HepG2 (cell line): Measurements from ENCODE around the gene MTX1. TPM values are rescaled to one million over a fixed set of nuclear protein-coding genes. Genes with fewer than 3 reads are reported as not detected.
A peak's percentile ranks its signal among the peaks of the same experiment; 100 is the strongest.

Experiments used
- CEBPG ChIP-seq: IDR thresholded peaks from 2 replicates; pipeline ENCODE4 v1.6.1; 2016
- DZIP1 ChIP-seq: sonication (generic); formaldehyde crosslinking; IDR thresholded peaks from 2 replicates; pipeline ENCODE4 v1.5.0; 2020; ENCODE audit warnings: mild to moderate bottlenecking, missing genetic modification reagents
- GLI4 ChIP-seq: sonication (generic); formaldehyde crosslinking; IDR thresholded peaks from 2 replicates; pipeline ENCODE4 v1.5.1; 2020; ENCODE audit warnings: missing genetic modification reagents, mild to moderate bottlenecking, moderate library complexity, borderline replicate concordance
- MATR3 ChIP-seq: sonication (generic); formaldehyde crosslinking; IDR thresholded peaks from 2 replicates; pipeline ENCODE4 v1.4.0; 2020; ENCODE audit warnings: missing genetic modification reagents
- MTA3 ChIP-seq: sonication (generic); formaldehyde crosslinking; IDR thresholded peaks from 2 replicates; pipeline ENCODE4 v1.4.0; 2020; ENCODE audit warnings: missing genetic modification reagents
- MXD3 ChIP-seq: IDR thresholded peaks from 2 replicates; pipeline ENCODE4 v1.6.1; 2016; ENCODE audit warnings: mild to moderate bottlenecking, missing biosample characterization, missing genetic modification reagents
- MXI1 ChIP-seq: IDR thresholded peaks from 3 replicates; pipeline ENCODE4 v1.6.1; 2012; ENCODE audit warnings: low read depth, low read length, inconsistent platforms, borderline replicate concordance
- NONO ChIP-seq, 2 experiments: fragments of 450-650 bp in 1 of 2; sonication (generic) in 1 of 2; formaldehyde crosslinking in 1 of 2; IDR thresholded peaks in 1 of 2; conservative IDR thresholded peaks in 1 of 2; 2 replicates each; pipeline versions ENCODE4 v1.6.1 to v1.8.0; 2017 to 2022; ENCODE audit warnings: mild to moderate bottlenecking in 1 of 2, missing genetic modification reagents in 1 of 2, moderate library complexity in 1 of 2
- SKI ChIP-seq: fragments of 450-650 bp; IDR thresholded peaks from one replicate; pipeline ENCODE4 v1.6.1; 2018; ENCODE audit warnings: mild to moderate bottlenecking; ENCODE audit not compliant: partially characterized antibody
- ZBTB40 ChIP-seq, 2 experiments: fragments of 450-650 bp in 1 of 2; sonication (generic) in 1 of 2; formaldehyde crosslinking in 1 of 2; IDR thresholded peaks; 2 replicates each; pipeline versions ENCODE4 v1.6.1 to v1.8.0; 2016 to 2022; ENCODE audit warnings: antibody characterized with exemption in 1 of 2, mild to moderate bottlenecking in 1 of 2, missing genetic modification reagents in 1 of 2
- ZNF235 ChIP-seq: sonication (generic); formaldehyde crosslinking; IDR thresholded peaks from 2 replicates; pipeline ENCODE4 v1.8.1; 2023; ENCODE audit warnings: mild to moderate bottlenecking, missing genetic modification reagents, borderline replicate concordance
- polyA plus RNA-seq, 8 experiments: library from polyadenylated mRNA; depleted of rRNA in 3 of 8; stranded (reverse) in 7 of 8; unstranded in 1 of 8; fragments of >200 nt; fragmentation: Illumina TruSeq in 4 of 8; extraction: Trizol in 4 of 8; gene quantifications; 2 replicates each; pipeline versions ENCODE4 v1.2.1 to v1.2.3, GENCODE V29; 2011 to 2016; ENCODE audit warnings: low read depth in 4 of 8, missing spikeins in 1 of 8, mixed read lengths in 1 of 8; ENCODE audit not compliant: insufficient read depth in 1 of 8
- total RNA-seq, 5 experiments: library from RNA; depleted of rRNA; stranded (reverse); fragments of >200 nt; fragmentation: Illumina TruSeq; extraction: Trizol; gene quantifications; 2 replicates each; pipeline ENCODE4 v1.2.3, GENCODE V29; 2016; ENCODE audit warnings: low read depth in 1 of 5
- TF ChIP-seq, protein P1 (sequence below): sonication (generic); formaldehyde crosslinking; IDR thresholded peaks from 2 replicates; pipeline ENCODE4 v1.8.1; 2022; ENCODE audit warnings: low read depth, mild to moderate bottlenecking, missing genetic modification reagents

MTX1 gene
- total and polyA plus RNA-seq, 2 of the 13 experiments (the other 11 are each of a cell fraction or from before 2014, with no cell fraction given) = 64.5 to 72.6 TPM

DNA sequence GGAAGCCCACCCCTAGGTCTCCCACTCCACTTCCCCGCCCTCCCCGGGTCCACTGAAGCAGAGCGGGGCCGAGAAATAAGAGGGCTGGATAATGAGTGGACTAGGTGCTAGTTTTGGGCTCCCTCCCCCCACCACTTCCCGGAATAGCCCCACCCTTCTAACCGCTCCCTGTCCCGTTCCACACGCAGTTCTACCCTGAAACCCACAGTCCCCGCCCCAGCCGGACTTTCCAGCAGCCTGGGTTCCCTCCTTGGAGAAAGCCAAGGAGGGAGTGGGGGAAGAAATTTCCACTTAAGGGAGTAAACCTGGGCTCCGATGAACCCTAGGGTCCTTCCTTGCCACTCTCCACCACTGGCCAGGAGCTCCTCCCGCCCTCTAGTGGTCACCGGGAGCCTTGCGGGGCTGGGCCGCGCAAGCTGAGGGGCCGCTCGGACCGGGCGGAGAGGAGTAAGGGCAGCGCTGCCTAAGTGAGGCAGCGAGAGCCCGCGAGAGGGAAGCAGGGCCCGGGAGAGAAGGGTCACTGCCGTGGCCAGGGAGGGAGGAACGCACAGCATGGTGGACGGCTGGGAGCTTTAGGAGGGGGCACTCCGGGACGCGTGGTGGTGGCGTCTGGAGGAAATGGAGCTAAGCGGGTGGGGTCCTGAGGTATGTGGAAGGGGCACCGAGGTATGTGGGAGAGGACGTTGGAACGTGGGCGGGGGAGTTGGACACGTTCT lies 15.1 kb upstream of the MTX1 start (continued):
- TF ChIP-seq ZBTB40 (IDR thresholded peaks at IDR 0.05) = no peak
- TF ChIP-seq ZBTB40 (CRISPR knock-in tag; IDR thresholded peaks at IDR 0.05) = no peak
- no peak for TF ChIP-seq MTA3 (CRISPR knock-in tag)
- 0 out of 2 replicates have a peak, but pooled peaks have one; percentile 58 for TF ChIP-seq DZIP1 (CRISPR knock-in tag)
- no peak for TF ChIP-seq MXI1
- TF ChIP-seq ZNF235 (CRISPR knock-in tag) = no peak
- peak; percentile 21 for TF ChIP-seq SKI
- TF ChIP-seq, protein P1, sequence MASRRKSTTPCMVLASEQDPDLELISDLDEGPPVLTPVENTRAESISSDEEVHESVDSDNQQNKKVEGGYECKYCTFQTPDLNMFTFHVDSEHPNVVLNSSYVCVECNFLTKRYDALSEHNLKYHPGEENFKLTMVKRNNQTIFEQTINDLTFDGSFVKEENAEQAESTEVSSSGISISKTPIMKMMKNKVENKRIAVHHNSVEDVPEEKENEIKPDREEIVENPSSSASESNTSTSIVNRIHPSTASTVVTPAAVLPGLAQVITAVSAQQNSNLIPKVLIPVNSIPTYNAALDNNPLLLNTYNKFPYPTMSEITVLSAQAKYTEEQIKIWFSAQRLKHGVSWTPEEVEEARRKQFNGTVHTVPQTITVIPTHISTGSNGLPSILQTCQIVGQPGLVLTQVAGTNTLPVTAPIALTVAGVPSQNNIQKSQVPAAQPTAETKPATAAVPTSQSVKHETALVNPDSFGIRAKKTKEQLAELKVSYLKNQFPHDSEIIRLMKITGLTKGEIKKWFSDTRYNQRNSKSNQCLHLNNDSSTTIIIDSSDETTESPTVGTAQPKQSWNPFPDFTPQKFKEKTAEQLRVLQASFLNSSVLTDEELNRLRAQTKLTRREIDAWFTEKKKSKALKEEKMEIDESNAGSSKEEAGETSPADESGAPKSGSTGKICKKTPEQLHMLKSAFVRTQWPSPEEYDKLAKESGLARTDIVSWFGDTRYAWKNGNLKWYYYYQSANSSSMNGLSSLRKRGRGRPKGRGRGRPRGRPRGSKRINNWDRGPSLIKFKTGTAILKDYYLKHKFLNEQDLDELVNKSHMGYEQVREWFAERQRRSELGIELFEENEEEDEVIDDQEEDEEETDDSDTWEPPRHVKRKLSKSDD (CRISPR knock-in tag) = no peak
- no peak for TF ChIP-seq CEBPG
- TF ChIP-seq MXD3 (CRISPR knock-in tag) = no peak
- no peak for TF ChIP-seq NONO (IDR thresholded peaks at IDR 0.05)
- TF ChIP-seq NONO (CRISPR knock-in tag; conservative IDR thresholded peaks at IDR 0.05) = no peak
- no peak for TF ChIP-seq GLI4
- TF ChIP-seq MATR3 (CRISPR knock-in tag) = no peak
